ENCODE data around the gene CTNNA3.

DNA sequence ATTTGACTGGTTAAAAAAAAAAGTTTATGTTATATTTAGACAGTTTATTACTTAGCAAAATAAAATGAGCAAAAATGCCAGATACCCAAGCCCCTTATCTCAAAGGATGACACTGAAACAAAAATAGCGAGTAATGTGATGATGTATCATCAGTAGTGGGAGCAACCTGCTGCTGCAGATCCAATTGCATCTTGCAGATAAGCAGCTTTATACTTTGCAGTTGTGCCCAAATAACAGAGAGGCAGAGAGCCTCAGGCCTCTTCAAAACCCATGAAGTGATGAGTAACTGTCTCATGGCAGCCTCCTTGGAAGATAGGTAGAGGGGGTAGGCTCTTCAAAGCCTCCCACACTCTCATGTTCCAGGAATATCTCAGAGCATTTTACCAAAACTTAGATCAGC lies 1238.4 kb downstream of the CTNNA3 start:
- no peak for TF ChIP-seq CTCF (IDR thresholded peaks at IDR 0.05)
- no peak for TF ChIP-seq POLR2A (IDR thresholded peaks at IDR 0.05)

Measured in testis (tissue), 2 donors.